K562 (cell line): ENCODE measurements around the gene FOXO3. TPM values are rescaled to one million over a fixed set of nuclear protein-coding genes. Genes with fewer than 3 reads are reported as not detected.

ENCODE experiments used
- ATAC-seq: fragments of 200-7000 bp; cut with Tn5 transposase; 3 replicates; pipeline ENCODE4 v1.9.1; 2020; ENCODE audit warnings: moderate library complexity
- BruUV-seq: library from RNA; stranded (reverse); fragments of 400-500 nt; replicated peaks from 2 replicates; lab custom pipeline; 2021; lab: Mats Ljungman, UMichigan
- CTCF ChIA-PET: fragments of 300-600 bp; formaldehyde crosslinking; extraction: SDS; loops from one replicate; lab custom pipeline; 2021; ENCODE audit warnings: low intra/inter-chr PET ratio; lab: Yijun Ruan, JAX
- POLR2A ChIA-PET: fragments of 300-600, 350-650 bp; sonication (Branson Sonifier 250); formaldehyde crosslinking; extraction: SDS; loops from one replicate; lab custom pipeline; 2021; ENCODE audit warnings: antibody characterized with exemption, inconsistent platforms; lab: Yijun Ruan, JAX
- DNase-seq, 4 experiments: peaks; one replicate each; pipeline versions ENCODE4 v3.0.0 to v3.0.0-alpha.2; 2011 to 2018; ENCODE audit warnings: low spot score in 3 of 4, mixed read lengths in 3 of 4; ENCODE audit errors: extremely low read depth in 1 of 4
- FAIRE-seq: peaks from 2 replicates; lab custom pipeline; 2011; peaks lifted over from hg19 to GRCh38; lab: Jason Lieb, UNC
- H2AFZ ChIP-seq: 2 replicates; pipeline ENCODE4 v1.6.0; 2011; ENCODE audit warnings: low read depth, low read length, control low read depth, inconsistent platforms
- H3K27ac ChIP-seq: fragments of 200-600 bp; 3 replicates; pipeline ENCODE4 v1.8.0; 2011; ENCODE audit warnings: low read depth, mild to moderate bottlenecking, control low read depth, inconsistent platforms, low read length, moderate library complexity, mixed read lengths; ENCODE audit errors: extremely low read depth
- H3K27me3 ChIP-seq, 2 experiments: fragments of 300-600 bp in 1 of 2; 2 replicates in 1 of 2; 3 replicates in 1 of 2; pipeline versions ENCODE4 v1.6.0 to v1.8.0; 2011; ENCODE audit warnings: inconsistent platforms in 2 of 2, low read length in 2 of 2, mild to moderate bottlenecking in 1 of 2, mixed read lengths in 1 of 2, moderate library complexity in 1 of 2; ENCODE audit not compliant: control insufficient read depth in 2 of 2, insufficient read depth in 2 of 2
- H3K36me3 ChIP-seq: fragments of 300-600 bp; 3 replicates; pipeline ENCODE4 v1.8.0; 2011; ENCODE audit warnings: mild to moderate bottlenecking, low read length, inconsistent platforms; ENCODE audit not compliant: control insufficient read depth, insufficient read depth
- H3K4me1 ChIP-seq, 2 experiments: fragments of 200-600 bp in 1 of 2; replicated peaks in 1 of 2; 2 replicates in 1 of 2; 3 replicates in 1 of 2; pipeline versions ENCODE4 v1.5.1 to v1.8.0; 2011; ENCODE audit warnings: inconsistent platforms in 2 of 2, low read length in 2 of 2, mild to moderate bottlenecking in 1 of 2, mixed read lengths in 1 of 2, moderate library complexity in 1 of 2; ENCODE audit not compliant: control insufficient read depth in 2 of 2, insufficient read depth in 2 of 2
- H3K4me2 ChIP-seq: 2 replicates; pipeline ENCODE4 v1.6.1; 2011; ENCODE audit warnings: low read length, control low read depth, inconsistent platforms, mixed read lengths; ENCODE audit not compliant: insufficient read depth
- H3K4me3 ChIP-seq: fragments of 200-600 bp; sonication (generic), shearing (Covaris generic); 2 replicates; pipeline ENCODE4 v1.5.1; 2016; ENCODE audit warnings: control low read depth, inconsistent platforms
- H3K79me2 ChIP-seq: fragments of 200-600 bp; 3 replicates; pipeline ENCODE4 v1.8.0; 2011; ENCODE audit warnings: low read length, inconsistent platforms; ENCODE audit not compliant: control insufficient read depth, insufficient read depth
- H3K9ac ChIP-seq, 2 experiments: 2 replicates each; pipeline versions ENCODE4 v1.6.0 to v1.6.1; 2011; ENCODE audit warnings: low read depth in 2 of 2, low read length in 2 of 2, control low read depth in 1 of 2, inconsistent platforms in 1 of 2, mild to moderate bottlenecking in 1 of 2, mixed read lengths in 1 of 2; ENCODE audit not compliant: insufficient read depth in 1 of 2
- H3K9me1 ChIP-seq: one replicate; pipeline ENCODE4 v1.6.0; 2011; ENCODE audit warnings: inconsistent platforms, mild to moderate bottlenecking, low read length, moderate library complexity; ENCODE audit not compliant: control insufficient read depth, insufficient read depth
- H3K9me3 ChIP-seq: replicated peaks from 2 replicates; pipeline ENCODE4 v1.5.1; 2011; ENCODE audit warnings: low read depth, low read length, inconsistent platforms; ENCODE audit not compliant: control insufficient read depth, insufficient read depth
- H4K20me1 ChIP-seq: replicated peaks from 2 replicates; pipeline ENCODE4 v1.6.1; 2011; ENCODE audit warnings: low read length, inconsistent platforms, mixed read lengths; ENCODE audit not compliant: control insufficient read depth, insufficient read depth
- ARNT ChIP-seq, 2 experiments: fragments of 450-650 bp; IDR thresholded peaks; 2 replicates each; pipeline ENCODE4 v1.6.1; 2016; ENCODE audit warnings: mild to moderate bottlenecking in 1 of 2
- CREM ChIP-seq: IDR thresholded peaks from 2 replicates; pipeline ENCODE4 v1.6.1; 2014; ENCODE audit warnings: antibody characterized with exemption, low read depth
- HDAC1 ChIP-seq, 2 experiments: fragments of 450-650 bp; IDR thresholded peaks; 2 replicates each; pipeline ENCODE4 v1.6.1; 2016 to 2017; ENCODE audit warnings: inconsistent platforms in 1 of 2, mild to moderate bottlenecking in 1 of 2, moderate library complexity in 1 of 2
- JUND ChIP-seq, 2 experiments: IDR thresholded peaks; 2 replicates in 1 of 2; 3 replicates in 1 of 2; pipeline ENCODE4 v1.6.1; 2011; ENCODE audit warnings: borderline replicate concordance in 2 of 2, low read depth in 2 of 2, low read length in 2 of 2, improper control_type of control experiment in 1 of 2, missing biosample characterization in 1 of 2, missing genetic modification characterization in 1 of 2, missing genetic modification reagents in 1 of 2
- MYBL2 ChIP-seq, 2 experiments: fragments of 450-650 bp in 1 of 2; sonication (generic) in 1 of 2; formaldehyde crosslinking in 1 of 2; IDR thresholded peaks; 2 replicates each; pipeline versions ENCODE4 v1.6.1 to v1.8.1; 2017 to 2022; ENCODE audit warnings: borderline replicate concordance in 1 of 2, inconsistent platforms in 1 of 2, low read depth in 1 of 2, mild to moderate bottlenecking in 1 of 2, missing genetic modification reagents in 1 of 2, moderate library complexity in 1 of 2
- SIN3A ChIP-seq, 2 experiments: fragments of 150-350 bp in 1 of 2; IDR thresholded peaks; 2 replicates each; pipeline ENCODE4 v1.6.1; 2011 to 2016; ENCODE audit warnings: borderline replicate concordance in 2 of 2, low read depth in 2 of 2, low read length in 2 of 2, mild to moderate bottlenecking in 2 of 2, moderate library complexity in 2 of 2; ENCODE audit not compliant: control insufficient read depth in 1 of 2
- SMC3 ChIP-seq: conservative IDR thresholded peaks from 2 replicates; pipeline ENCODE4 v1.6.1; 2011; ENCODE audit warnings: low read depth, low read length, improper control_type of control experiment; ENCODE audit not compliant: insufficient read depth
- TAL1 ChIP-seq: fragments of 450-650 bp; IDR thresholded peaks from 2 replicates; pipeline ENCODE4 v1.6.1; 2016; ENCODE audit warnings: mild to moderate bottlenecking
- ZKSCAN1 ChIP-seq: fragments of 150-350 bp; IDR thresholded peaks from 2 replicates; pipeline ENCODE4 v1.6.1; 2016; ENCODE audit warnings: low read depth, low read length
- WGBS: fragments of 100-300 bp; shearing (Covaris generic); methylation state at CpG from one replicate; pipeline ENCODE4 v1.1.6; 2016; ENCODE audit warnings: low coverage, mixed read lengths; ENCODE audit not compliant: insufficient coverage; ENCODE audit errors: missing lambda C conversion rate; 5-methylcytosine and 5-hydroxymethylcytosine counted together
- in situ Hi-C: fragments of 300-500 bp; cut with MboI; formaldehyde crosslinking; loops from 4 replicates; pipeline ENCODE4 v1.15.0; 2018; ENCODE audit warnings: inconsistent platforms, mixed read lengths
- intact Hi-C: fragments of 100-400 bp; cut with micrococcal nuclease; formaldehyde crosslinking; loops from 2 replicates; pipeline ENCODE4 v1.14.2; 2022
- polyA plus RNA-seq, 8 experiments: library from polyadenylated mRNA; depleted of rRNA in 4 of 8; stranded (reverse) in 5 of 8; unstranded in 3 of 8; fragments of >200 nt; fragmentation: Nextera tagmentation in 2 of 8; fragmentation: Illumina TruSeq in 1 of 8; extraction: Ambion mirVana in 2 of 8; extraction: Trizol in 1 of 8; gene quantifications; 2 replicates each; pipeline versions ENCODE4 v1.2.1 to v1.2.3, GENCODE V29; 2011 to 2014; ENCODE audit warnings: inconsistent platforms in 1 of 8, missing spikeins in 1 of 8
- total RNA-seq, 7 experiments: library from RNA; depleted of rRNA in 6 of 7; stranded (reverse); fragments of >200 nt in 6 of 7; fragmentation: Illumina TruSeq in 2 of 7; extraction: Trizol in 2 of 7; gene quantifications; 2 replicates each; pipeline versions ENCODE4 v1.2.1 to v1.2.3, GENCODE V29; 2011 to 2021; ENCODE audit warnings: low replicate concordance in 1 of 7
- TF ChIP-seq, protein P1 (sequence below): fragments of 450-650 bp; formaldehyde crosslinking; IDR thresholded peaks from 2 replicates; pipeline ENCODE4 v1.4.0; 2022; ENCODE audit warnings: missing genetic modification characterization
- TF ChIP-seq, protein P2 (sequence below): fragments of 450-650 bp; IDR thresholded peaks from 2 replicates; pipeline ENCODE4 v1.7.1; 2018; ENCODE audit warnings: mild to moderate bottlenecking, low read depth; ENCODE audit not compliant: partially characterized antibody
- TF ChIP-seq, protein P3 (sequence below): fragments of 450-650 bp; formaldehyde crosslinking; IDR thresholded peaks from 2 replicates; pipeline ENCODE4 v1.4.0; 2020; ENCODE audit warnings: mild to moderate bottlenecking, moderate library complexity

The FOXO3 gene
- total and polyA plus RNA-seq, 9 of the 15 experiments (the other 6 are each of a cell fraction or from before 2014, with no cell fraction given), result 3.0 to 14.6 (median 6.0) TPM

DNA sequence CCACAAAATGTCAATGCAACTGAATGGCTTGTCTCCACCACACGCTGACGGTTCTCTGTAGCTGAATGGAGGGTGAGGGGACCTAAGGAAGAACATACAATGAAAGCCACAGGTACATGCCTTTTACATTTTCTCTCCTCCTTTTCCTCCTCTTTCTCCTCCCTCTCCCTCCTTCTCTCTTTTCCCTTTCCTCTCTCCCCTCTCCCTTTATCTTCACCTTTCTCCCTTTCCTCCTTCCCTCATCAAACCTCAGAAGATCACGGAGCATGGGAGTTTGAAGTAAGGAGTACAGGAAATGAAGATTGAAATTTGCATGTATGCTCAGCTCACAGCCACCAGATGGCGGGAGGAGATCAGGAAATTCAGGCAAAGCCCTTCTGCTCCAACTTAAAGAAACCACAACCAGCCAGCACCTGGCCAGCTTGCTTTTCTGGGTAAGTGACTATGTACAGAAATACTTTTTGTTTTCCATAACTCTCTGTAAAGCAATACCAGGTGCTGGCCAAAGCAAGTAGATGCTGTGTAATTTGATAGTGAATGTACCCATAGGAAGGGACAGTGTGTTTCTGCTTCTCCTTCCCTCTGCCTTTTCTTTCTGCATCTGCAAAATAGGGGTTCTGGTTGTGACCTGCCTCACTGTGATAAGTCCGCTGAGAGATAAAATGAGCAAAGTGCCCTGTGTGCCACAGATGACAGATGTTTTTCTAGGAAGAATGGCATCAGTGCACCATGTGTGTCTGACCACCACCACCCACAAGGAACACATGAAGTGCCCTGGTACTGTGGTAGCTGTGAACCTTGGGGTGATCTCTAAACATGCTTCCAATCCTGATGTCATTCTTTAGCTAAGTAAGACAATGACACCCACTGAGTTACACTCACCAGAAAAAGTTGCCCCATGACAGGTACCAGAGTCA is 18.6 kb upstream of the FOXO3 start:
- Histone ChIP-seq H3K4me3 (no peak overlapping the region), H3K4me1 (no peaks in the 10 kb centered on the region), H3K36me3 (no peaks in the 10 kb centered on the region), H3K79me2 (no peaks in the 10 kb centered on the region), H4K20me1 (no peaks in the 10 kb centered on the region), H3K9ac (no peak overlapping the region; a peak in 1 of 4 replicates), H3K4me2 (peak overlapping the region; percentile 43), H3K27ac (no peak overlapping the region), H2AFZ (peak overlapping the region; percentile 76), H3K9me3 (no peaks in the 10 kb centered on the region), H3K27me3 (0 out of 5 replicates have a peak, but pooled peaks cover 0 to 4% of the 10 kb centered on the region in 2 experiments), H3K9me1 (no peaks in the 10 kb centered on the region)
- CTCF ChIA-PET, result interaction anchor here (0.6 to 3.6 kb wide), 9 partner anchors 205 to 531 kb away, joined by 3 to 38 read pairs (median 13); no protein-coding TSS in a partner anchor
- ATAC-seq (peak; percentile 94), DNase-seq (peak; percentile 64 to 81 (median 64)), FAIRE-seq (peak; percentile 99)
- BruUV-seq, result no TSS peak
- intact Hi-C loops (loop anchor here (1.0 to 10.0 kb wide), 6 partner anchors 240 to 843 kb away; partner anchors contain the start of gene CD164), in situ Hi-C loops (loop anchor here (5.0 kb wide), 2 partner anchors 295 to 350 kb away; no protein-coding TSS in a partner anchor)
- WGBS, result 4% methylated on average over 5 of the region's 5 CpGs
- POLR2A ChIA-PET, result interaction anchor here (0.9 to 1.8 kb wide), 2 partner anchors 10 to 242 kb away, joined by 3 to 9 read pairs; no protein-coding TSS in a partner anchor
- no peak for TF ChIP-seq MYBL2 (IDR thresholded peaks at IDR 0.05; ENCODE audit: low read depth)
- TF ChIP-seq MYBL2 (CRISPR knock-in tag; IDR thresholded peaks at IDR 0.05; ENCODE audit: borderline replicate concordance), result no peak
- TF ChIP-seq, protein P1, sequence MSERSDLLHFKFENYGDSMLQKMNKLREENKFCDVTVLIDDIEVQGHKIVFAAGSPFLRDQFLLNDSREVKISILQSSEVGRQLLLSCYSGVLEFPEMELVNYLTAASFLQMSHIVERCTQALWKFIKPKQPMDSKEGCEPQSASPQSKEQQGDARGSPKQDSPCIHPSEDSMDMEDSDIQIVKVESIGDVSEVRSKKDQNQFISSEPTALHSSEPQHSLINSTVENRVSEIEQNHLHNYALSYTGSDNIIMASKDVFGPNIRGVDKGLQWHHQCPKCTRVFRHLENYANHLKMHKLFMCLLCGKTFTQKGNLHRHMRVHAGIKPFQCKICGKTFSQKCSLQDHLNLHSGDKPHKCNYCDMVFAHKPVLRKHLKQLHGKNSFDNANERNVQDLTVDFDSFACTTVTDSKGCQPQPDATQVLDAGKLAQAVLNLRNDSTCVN (CRISPR knock-in tag), result 0 out of 2 replicates have a peak, but pooled peaks have one; percentile 69
- TF ChIP-seq HDAC1 (IDR thresholded peaks at IDR 0.05), result peak in 1 of 2 experiments; percentile 37; a peak in 1 of 4 replicates
- TF ChIP-seq, protein P2, sequence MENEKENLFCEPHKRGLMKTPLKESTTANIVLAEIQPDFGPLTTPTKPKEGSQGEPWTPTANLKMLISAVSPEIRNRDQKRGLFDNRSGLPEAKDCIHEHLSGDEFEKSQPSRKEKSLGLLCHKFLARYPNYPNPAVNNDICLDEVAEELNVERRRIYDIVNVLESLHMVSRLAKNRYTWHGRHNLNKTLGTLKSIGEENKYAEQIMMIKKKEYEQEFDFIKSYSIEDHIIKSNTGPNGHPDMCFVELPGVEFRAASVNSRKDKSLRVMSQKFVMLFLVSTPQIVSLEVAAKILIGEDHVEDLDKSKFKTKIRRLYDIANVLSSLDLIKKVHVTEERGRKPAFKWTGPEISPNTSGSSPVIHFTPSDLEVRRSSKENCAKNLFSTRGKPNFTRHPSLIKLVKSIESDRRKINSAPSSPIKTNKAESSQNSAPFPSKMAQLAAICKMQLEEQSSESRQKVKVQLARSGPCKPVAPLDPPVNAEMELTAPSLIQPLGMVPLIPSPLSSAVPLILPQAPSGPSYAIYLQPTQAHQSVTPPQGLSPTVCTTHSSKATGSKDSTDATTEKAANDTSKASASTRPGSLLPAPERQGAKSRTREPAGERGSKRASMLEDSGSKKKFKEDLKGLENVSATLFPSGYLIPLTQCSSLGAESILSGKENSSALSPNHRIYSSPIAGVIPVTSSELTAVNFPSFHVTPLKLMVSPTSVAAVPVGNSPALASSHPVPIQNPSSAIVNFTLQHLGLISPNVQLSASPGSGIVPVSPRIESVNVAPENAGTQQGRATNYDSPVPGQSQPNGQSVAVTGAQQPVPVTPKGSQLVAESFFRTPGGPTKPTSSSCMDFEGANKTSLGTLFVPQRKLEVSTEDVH, result peak; percentile 41
- peak in 1 of 2 experiments; percentile 72; a peak in 1 of 4 replicates for TF ChIP-seq ARNT (IDR thresholded peaks at IDR 0.05)
- TF ChIP-seq, protein P3, sequence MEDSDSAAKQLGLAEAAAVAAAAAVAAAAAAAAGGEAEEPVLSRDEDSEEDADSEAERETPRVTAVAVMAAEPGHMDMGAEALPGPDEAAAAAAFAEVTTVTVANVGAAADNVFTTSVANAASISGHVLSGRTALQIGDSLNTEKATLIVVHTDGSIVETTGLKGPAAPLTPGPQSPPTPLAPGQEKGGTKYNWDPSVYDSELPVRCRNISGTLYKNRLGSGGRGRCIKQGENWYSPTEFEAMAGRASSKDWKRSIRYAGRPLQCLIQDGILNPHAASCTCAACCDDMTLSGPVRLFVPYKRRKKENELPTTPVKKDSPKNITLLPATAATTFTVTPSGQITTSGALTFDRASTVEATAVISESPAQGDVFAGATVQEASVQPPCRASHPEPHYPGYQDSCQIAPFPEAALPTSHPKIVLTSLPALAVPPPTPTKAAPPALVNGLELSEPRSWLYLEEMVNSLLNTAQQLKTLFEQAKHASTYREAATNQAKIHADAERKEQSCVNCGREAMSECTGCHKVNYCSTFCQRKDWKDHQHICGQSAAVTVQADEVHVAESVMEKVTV (CRISPR knock-in tag), result peak; percentile 94
- TF ChIP-seq ZKSCAN1, result no peak
- TF ChIP-seq JUND (IDR thresholded peaks at IDR 0.05; ENCODE audit: borderline replicate concordance, low read depth, low read length), result peak; percentile 32; the same call in 1 of the 2 replicates
- no peak for TF ChIP-seq JUND (tag; IDR thresholded peaks at IDR 0.05; ENCODE audit: borderline replicate concordance, low read depth, low read length)
- 0 out of 2 replicates have a peak, but pooled peaks have one; percentile 14 for TF ChIP-seq CREM
- peak; percentile 99 for TF ChIP-seq SMC3
- no peak for TF ChIP-seq SIN3A (IDR thresholded peaks at IDR 0.05; ENCODE audit: borderline replicate concordance in 2 of 2, control insufficient read depth in 1 of 2, low read depth in 2 of 2, low read length in 2 of 2)
- TF ChIP-seq TAL1, result peak; percentile 10; the same call in 1 of the 2 replicates
